GM12892 (cell line): ENCODE data around the gene MRPL40.

Experiments
- POLR2A ChIP-seq: IDR thresholded peaks from 2 replicates; pipeline ENCODE4 v1.6.1; 2011; ENCODE audit warnings: low read depth, low read length, control low read depth
- TAF1 ChIP-seq: IDR thresholded peaks from 2 replicates; pipeline ENCODE4 v1.6.1; 2011; ENCODE audit warnings: low read depth, mild to moderate bottlenecking, control low read depth, low read length, borderline replicate concordance

- peak; percentile 83 for TF ChIP-seq TAF1
- peak; percentile 78; the same call in 1 of the 2 replicates for TF ChIP-seq POLR2A
Observed at GRCh38 chr22:19447330-19448075, 15.2 kb downstream of the MRPL40 start, which contains the start of gene C22orf39.
